DMS53 (cell line): ENCODE data around the gene RAB22A.
"Not testable (repeated sequence)": the region's sequence is repeated elsewhere in the genome, so short reads cannot be mapped to it uniquely, and the experiment has no call there.

Source experiments
- DNase-seq: peaks from one replicate; lab custom pipeline; 2025; lab: John Stamatoyannopoulos, UW

RAB22A gene

GRCh38 chr20:58388882-58389323 is 79.4 kb downstream of the RAB22A start, which contains the start of gene VAPB:
VAPB (plus strand) TSS chr20:58389229; CDS start chr20:58389460, 231 bp downstream.
- DNase-seq = peak; percentile 98

DNA sequence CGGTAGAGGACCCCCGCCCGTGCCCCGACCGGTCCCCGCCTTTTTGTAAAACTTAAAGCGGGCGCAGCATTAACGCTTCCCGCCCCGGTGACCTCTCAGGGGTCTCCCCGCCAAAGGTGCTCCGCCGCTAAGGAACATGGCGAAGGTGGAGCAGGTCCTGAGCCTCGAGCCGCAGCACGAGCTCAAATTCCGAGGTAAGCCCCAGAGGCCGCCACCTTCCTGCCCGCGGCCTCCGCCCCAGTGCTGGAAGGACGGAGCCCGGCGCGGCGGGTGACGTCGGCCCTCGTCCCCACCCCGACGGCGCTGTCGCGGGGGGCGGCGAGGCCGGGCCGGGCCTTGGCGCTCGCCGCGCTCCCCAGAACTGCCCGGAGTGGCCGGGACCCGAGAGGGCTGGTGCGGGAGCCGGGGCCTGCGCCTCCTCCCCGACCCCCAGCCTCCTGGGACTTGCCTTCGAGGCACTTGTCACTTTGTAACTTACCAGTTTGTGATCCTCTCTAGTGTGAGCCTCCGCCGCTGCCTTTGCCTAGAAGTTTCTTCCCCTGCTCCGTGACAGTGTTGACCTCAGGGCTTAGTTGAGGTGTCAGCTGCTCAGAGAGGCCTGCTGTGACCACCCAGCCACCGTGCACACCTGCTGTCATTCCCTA is 79.9 kb downstream of the RAB22A start:
- peak; percentile 71 for DNase-seq

GRCh38 chr20:58389968-58390658 is 80.6 kb downstream of the RAB22A start:
- no peak for DNase-seq

- no peak for DNase-seq
Observed at GRCh38 chr20:58390659-58391035, 81.1 kb downstream of the RAB22A start.

- no peak for DNase-seq
Observed at GRCh38 chr20:58392286-58392685, 82.8 kb downstream of the RAB22A start.

- no peak for DNase-seq
Observed at GRCh38 chr20:58393299-58393698, 83.8 kb downstream of the RAB22A start.

DNA sequence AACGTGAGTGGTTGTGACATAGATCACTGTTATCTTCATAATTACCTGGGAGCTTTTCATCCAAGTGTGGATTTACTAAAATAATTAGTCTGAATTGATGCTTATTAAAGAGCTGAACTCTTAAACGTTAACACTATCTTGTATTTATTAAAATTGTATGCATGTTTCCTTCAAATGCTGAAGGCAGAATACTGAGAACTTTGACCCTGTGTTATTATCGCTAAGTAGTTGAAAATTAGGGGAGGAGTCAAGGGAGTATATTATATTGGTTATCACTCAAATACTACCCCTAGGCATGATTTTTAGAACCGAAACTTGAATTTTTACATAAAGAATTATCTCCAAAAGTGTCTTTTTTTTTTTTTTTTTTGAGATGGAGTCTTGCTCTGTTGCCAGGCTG is 85.3 kb downstream of the RAB22A start:
- no peak for DNase-seq

DNA sequence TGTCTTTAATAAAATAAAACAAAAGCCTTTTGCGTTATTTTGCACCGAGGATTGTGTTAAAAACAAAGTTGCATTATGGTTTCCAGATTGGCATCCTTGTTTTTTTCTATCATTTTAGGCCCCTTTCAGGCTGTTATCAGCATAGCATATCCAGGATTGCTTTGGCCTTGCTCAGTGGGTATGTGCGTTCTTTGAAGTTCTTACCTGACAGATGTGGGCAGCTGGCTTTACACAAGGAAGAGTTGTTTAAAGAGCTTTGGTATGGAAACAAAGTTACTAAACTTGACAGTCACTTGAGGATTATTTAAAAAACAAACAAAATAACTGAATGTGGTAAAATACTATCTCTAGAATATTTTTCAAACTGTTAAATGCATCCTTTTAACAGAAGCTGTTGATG is 86.1 kb downstream of the RAB22A start:
- DNase-seq = no peak

GRCh38 chr20:58397429-58397828 is 87.9 kb downstream of the RAB22A start:
- DNase-seq = no peak

DNA sequence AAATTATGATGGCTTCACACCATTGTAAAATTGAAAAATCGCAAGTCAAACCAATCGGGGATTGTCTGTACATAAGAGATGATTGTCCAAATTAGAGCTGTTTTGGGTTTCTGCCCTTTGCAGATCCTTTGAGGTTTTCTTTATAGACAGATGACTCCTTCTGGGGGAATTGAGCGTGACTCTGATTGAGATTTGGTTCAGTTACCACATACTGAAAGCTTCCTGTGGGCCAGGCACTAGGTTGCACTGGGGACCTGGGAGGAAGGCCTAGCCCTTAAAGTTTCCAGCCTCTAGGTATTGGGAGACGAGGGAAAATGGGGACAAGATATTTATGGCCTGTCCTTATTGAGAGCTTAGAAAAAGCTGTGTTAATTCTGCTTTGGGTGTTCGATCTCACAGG is 88.7 kb downstream of the RAB22A start:
- DNase-seq = no peak

- no peak for DNase-seq
Observed at GRCh38 chr20:58399926-58400325, 90.4 kb downstream of the RAB22A start.

- no peak for DNase-seq
Observed at GRCh38 chr20:58401162-58401561, 91.6 kb downstream of the RAB22A start.

DNA sequence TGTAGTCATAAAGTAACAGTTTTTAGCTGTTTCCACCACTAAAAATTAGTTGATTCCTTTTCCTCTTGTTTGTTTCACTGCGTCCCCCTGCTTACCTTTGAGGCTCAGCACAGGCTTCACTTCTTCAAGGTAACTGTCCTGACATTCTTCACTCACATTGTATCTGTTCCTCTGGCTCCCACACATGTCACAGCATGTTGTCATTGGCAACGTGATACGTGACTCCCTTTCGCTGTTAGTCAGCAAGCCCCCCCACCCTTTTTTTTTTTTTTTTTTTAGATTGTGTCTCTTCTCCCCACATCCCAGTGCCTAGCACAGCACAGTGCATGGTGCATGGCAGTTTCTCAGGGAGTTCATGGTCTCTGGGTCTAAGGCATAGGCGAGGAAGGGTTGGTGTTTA is 92.8 kb downstream of the RAB22A start:
- no peak for DNase-seq

GRCh38 chr20:58402827-58403226 is 93.3 kb downstream of the RAB22A start:
- DNase-seq = no peak

DNA sequence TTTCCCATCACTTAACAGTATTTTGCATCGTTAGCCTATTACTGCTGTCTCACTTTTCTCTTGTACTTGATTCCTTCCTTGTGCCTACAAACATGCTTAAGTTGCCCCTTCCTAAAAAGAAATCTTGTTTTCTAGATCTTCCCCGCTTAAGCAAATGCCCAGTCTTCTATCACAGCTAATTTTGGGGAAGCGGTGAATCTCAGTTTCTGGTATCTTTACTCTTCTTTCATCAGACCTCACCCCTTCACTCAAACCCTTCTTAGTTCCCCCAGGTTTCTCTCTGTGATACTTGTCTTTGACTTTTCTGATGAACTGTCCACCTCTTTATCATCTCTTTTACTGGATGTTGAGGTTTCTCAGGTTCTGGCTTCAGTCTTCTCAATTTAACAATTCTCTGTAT is 93.8 kb downstream of the RAB22A start:
- no peak for DNase-seq

DNA sequence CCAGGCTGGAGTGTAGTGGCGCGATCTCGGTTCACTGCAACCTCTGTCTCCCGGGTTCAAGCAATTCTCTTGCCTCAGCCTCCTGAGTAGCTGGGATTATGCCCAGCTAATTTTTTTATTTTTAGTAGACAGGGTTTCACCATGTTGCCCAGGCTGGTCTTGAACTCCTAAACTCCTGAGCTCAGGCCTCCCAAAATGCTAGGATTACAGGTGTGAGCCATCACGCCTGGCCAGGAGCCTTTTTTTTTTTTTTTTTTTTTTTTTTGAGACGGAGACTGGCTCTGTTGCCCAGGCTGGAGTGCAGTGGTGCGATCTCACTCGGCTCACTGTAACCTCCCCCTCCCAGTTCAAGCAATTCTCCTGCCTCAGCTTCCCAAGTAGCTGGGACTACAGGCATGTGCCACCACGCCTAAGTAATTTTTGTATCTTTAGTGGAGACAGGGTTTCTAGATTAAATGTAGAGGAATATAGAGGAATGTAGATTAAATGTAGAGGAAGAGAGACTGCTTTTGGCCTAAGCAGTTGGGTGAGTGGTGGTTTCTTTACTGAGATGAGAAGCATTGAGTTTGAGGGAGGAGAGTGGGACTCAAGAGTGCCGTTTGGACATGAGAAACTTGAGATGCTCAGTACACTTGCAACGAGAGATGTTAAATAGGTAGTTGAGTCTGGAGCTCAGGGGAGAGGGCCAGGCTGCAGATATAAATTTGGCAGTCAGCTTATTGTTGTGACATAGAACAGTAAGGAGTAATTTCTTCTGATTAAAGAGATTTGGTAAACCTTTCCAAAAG is 96.2 kb downstream of the RAB22A start:
- no peak for DNase-seq

- no peak for DNase-seq
Observed at GRCh38 chr20:58406422-58407001, 97.0 kb downstream of the RAB22A start.

DNA sequence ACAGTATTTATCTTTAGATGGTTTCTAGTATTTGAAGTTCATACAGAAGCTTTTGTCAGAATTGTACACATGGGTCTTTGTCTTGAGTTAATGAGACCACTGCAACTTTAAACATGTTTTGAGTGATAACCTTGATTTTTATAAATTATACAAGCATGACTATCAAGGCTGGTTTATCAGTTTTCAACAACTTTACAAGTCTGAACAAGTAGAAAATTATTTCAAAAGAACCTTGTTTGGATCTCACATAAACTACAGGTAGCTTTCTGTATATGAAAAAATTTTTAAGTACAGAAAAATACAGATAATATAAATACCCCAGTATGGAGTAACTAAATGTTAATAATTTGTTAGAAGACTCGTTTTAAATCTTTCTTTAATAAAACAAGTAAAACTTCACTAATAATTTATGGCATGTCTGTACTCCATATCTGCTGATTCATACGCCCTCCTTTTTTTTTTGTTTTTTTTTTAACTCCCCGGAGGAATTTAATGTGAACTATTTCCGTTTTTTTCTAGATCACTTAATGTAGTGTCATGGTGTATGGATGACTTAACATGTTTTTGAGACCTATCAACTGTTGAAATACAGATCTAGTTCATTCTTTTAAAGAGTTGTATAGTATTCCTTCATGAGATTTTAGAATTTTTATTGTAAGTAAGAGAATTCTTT is 97.8 kb downstream of the RAB22A start:
- DNase-seq = no peak

GRCh38 chr20:58407966-58408557 is 98.5 kb downstream of the RAB22A start:
- peak; percentile 29 for DNase-seq

DNA sequence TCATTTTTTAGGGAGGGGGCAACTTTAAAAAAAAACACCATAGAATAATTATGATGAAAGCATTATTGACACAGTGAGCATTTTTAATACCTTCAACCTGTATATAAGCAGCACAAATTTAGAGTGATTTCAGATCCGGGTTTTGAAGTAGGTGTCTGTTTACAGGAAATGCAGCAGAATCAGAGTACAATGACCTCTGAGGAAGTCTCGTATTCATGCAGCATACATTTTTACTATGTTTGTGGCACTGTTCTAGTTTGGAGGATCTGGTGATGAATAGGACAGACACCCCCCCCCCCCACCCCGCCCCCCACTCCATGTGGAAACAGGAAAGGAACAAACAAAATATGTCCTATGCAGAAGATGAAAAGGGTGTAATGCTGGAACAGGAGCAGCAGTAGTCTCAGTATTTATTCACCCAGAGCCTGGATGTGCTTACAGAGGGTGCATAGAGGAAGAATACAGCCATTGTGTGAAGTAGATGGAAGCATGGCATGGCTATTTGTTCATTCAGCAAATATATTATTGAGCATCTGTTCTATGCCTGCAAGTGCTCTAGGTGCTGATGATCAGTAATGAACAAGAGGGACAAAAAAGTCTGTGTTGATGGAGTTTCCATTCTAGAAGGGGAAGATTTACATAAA is 99.2 kb downstream of the RAB22A start:
- peak; percentile 69 for DNase-seq

- not testable (repeated sequence) for DNase-seq
Observed at GRCh38 chr20:58414216-58414615, 104.7 kb downstream of the RAB22A start.
